WTC11 (cell line): ENCODE measurements around the gene ATP4A. TPM values are rescaled to one million over a fixed set of nuclear protein-coding genes. Genes with fewer than 3 reads are reported as not detected.

Experiments used
- ATAC-seq: fragments of 200-7000 bp; cut with Tn5 transposase; 2 replicates; pipeline ENCODE4 v1.10.0; 2021; ENCODE audit warnings: mild to moderate bottlenecking, moderate library complexity
- CTCF ChIA-PET: fragments of 300-600 bp; sonication (Branson Sonifier 250); formaldehyde crosslinking; loops from one replicate; lab custom pipeline; 2021; ENCODE audit warnings: antibody characterized with exemption; lab: Charles Lee
- POLR2A ChIA-PET: fragments of 350-600 bp; sonication (Branson Sonifier 250); formaldehyde crosslinking; loops from one replicate; lab custom pipeline; 2021; ENCODE audit warnings: antibody characterized with exemption; lab: Charles Lee
- DNase-seq: peaks from one replicate; pipeline ENCODE4 v3.0.0; 2021; ENCODE audit warnings: low spot score
- H3K27ac Mint-ChIP-seq: 2 replicates; pipeline ENCODE4 v1.8.0; 2021; ENCODE audit warnings: mixed read lengths
- H3K27me3 Mint-ChIP-seq: 2 replicates; pipeline ENCODE4 v1.8.0; 2021; ENCODE audit warnings: low read depth, mild to moderate bottlenecking, moderate library complexity, mixed read lengths
- H3K36me3 Mint-ChIP-seq: 2 replicates; pipeline ENCODE4 v1.8.0; 2021; ENCODE audit warnings: mixed read lengths
- H3K4me1 Mint-ChIP-seq: 2 replicates; pipeline ENCODE4 v1.8.0; 2022; ENCODE audit warnings: mixed read lengths
- H3K4me3 Mint-ChIP-seq: 2 replicates; pipeline ENCODE4 v1.8.0; 2021; ENCODE audit warnings: mild to moderate bottlenecking, moderate library complexity, mixed read lengths
- H3K9me3 Mint-ChIP-seq: 2 replicates; pipeline ENCODE4 v1.8.0; 2021; ENCODE audit warnings: mixed read lengths
- ATF6 ChIP-seq: sonication (generic); formaldehyde crosslinking; IDR thresholded peaks from 2 replicates; pipeline ENCODE4 v1.8.1; 2023; ENCODE audit warnings: mild to moderate bottlenecking, missing genetic modification reagents
- CREB1 ChIP-seq: sonication (generic); formaldehyde crosslinking; IDR thresholded peaks from 2 replicates; pipeline ENCODE4 v1.8.0; 2023; ENCODE audit warnings: mild to moderate bottlenecking, missing genetic modification reagents
- ETV6 ChIP-seq: sonication (generic); formaldehyde crosslinking; IDR thresholded peaks from 2 replicates; pipeline ENCODE4 v1.8.1; 2022; ENCODE audit warnings: mild to moderate bottlenecking, missing genetic modification reagents
- FOXP1 ChIP-seq: sonication (generic); formaldehyde crosslinking; IDR thresholded peaks from 2 replicates; pipeline ENCODE4 v1.8.0; 2022; ENCODE audit warnings: missing genetic modification reagents, mild to moderate bottlenecking, moderate library complexity, borderline replicate concordance
- IRF1 ChIP-seq: sonication (generic); formaldehyde crosslinking; IDR thresholded peaks from 2 replicates; pipeline ENCODE4 v1.8.0; 2023; ENCODE audit warnings: missing genetic modification reagents
- KAT7 ChIP-seq: sonication (generic); formaldehyde crosslinking; IDR thresholded peaks from 2 replicates; pipeline ENCODE4 v1.8.1; 2023; ENCODE audit warnings: missing genetic modification reagents, mild to moderate bottlenecking, borderline replicate concordance
- NFYB ChIP-seq: sonication (generic); formaldehyde crosslinking; conservative IDR thresholded peaks from 2 replicates; pipeline ENCODE4 v1.8.0; 2022; ENCODE audit warnings: low read depth, missing genetic modification reagents
- OVOL2 ChIP-seq: fragments of 250-450 bp; sonication (Bioruptor Pico); IDR thresholded peaks from 2 replicates; pipeline ENCODE4 v1.9.0; 2021; ENCODE audit warnings: mild to moderate bottlenecking, borderline replicate concordance
- PREB ChIP-seq: sonication (generic); formaldehyde crosslinking; IDR thresholded peaks from 2 replicates; pipeline ENCODE4 v1.8.1; 2022; ENCODE audit warnings: mild to moderate bottlenecking, missing genetic modification reagents, moderate library complexity, borderline replicate concordance
- SMAD4 ChIP-seq: sonication (generic); formaldehyde crosslinking; IDR thresholded peaks from 2 replicates; pipeline ENCODE4 v1.8.0; 2022; ENCODE audit warnings: mild to moderate bottlenecking, missing genetic modification reagents
- SP1 ChIP-seq: sonication (generic); formaldehyde crosslinking; conservative IDR thresholded peaks from 2 replicates; pipeline ENCODE4 v1.8.1; 2022; ENCODE audit warnings: missing genetic modification reagents
- TEAD4 ChIP-seq: sonication (generic); formaldehyde crosslinking; IDR thresholded peaks from 2 replicates; pipeline ENCODE4 v1.8.0; 2022; ENCODE audit warnings: mild to moderate bottlenecking, missing genetic modification reagents
- ZNF423 ChIP-seq: fragments of 250-450 bp; sonication (Bioruptor Pico); IDR thresholded peaks from 2 replicates; pipeline ENCODE4 v2.1.2; 2022; ENCODE audit warnings: mild to moderate bottlenecking, moderate library complexity
- total RNA-seq: library from RNA; stranded (reverse); gene quantifications from 3 replicates; pipeline ENCODE4 v1.2.3, GENCODE V29; 2021
- TF ChIP-seq, protein P1 (sequence below): sonication (generic); formaldehyde crosslinking; IDR thresholded peaks from 2 replicates; pipeline ENCODE4 v1.8.1; 2023; ENCODE audit warnings: mild to moderate bottlenecking, missing genetic modification reagents, moderate library complexity
- TF ChIP-seq, protein P2 (sequence below): fragments of 250-450 bp; sonication (Bioruptor Pico); IDR thresholded peaks from 2 replicates; pipeline ENCODE4 v1.9.0; 2021; ENCODE audit warnings: mild to moderate bottlenecking
- TF ChIP-seq, protein P3 (sequence below): sonication (generic); formaldehyde crosslinking; IDR thresholded peaks from 2 replicates; pipeline ENCODE4 v1.8.0; 2022; ENCODE audit warnings: mild to moderate bottlenecking, missing genetic modification reagents

ATP4A gene
- total RNA-seq, 1 experiment from 2014 or later, result 0.59 TPM

DNA sequence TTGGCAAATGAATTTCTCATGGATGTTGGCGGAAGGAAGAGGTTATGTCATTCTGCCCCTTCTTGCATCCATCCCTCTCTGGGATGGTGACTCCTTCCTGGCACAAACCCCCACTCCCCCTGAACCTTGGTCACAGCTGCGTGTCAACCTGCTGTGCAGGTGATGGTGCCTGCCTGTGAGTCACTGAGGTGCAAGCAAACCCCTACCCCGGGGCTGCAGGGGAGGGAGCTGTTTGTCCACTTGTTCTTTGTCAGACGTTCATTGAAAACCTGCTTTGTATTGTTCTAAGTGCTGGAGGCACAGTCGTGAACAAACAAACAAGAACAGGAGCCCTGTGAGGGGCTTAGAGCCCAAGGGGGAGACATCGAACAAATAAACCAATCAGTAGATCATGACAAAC lies 32.2 kb downstream of the ATP4A start:
- ATAC-seq, result no peak
- Mint-ChIP-seq H3K9me3 (0 out of 2 replicates have a peak, but pooled peaks cover 4% of the 10 kb centered on the region), H3K4me1 (peaks cover 17% of the 10 kb centered on the region), H3K27ac (no peak overlapping the region), H3K27me3 (peaks cover 36% of the 10 kb centered on the region), H3K36me3 (no peaks in the 10 kb centered on the region), H3K4me3 (no peak overlapping the region)
- CTCF ChIA-PET, result interaction anchor here (0.8 to 1.3 kb wide), 5 partner anchors 18 to 117 kb away, joined by 3 to 4 read pairs (median 3); partner anchors contain the start of gene COX6B1
- TF ChIP-seq ETV6 (CRISPR knock-in tag) (no peak), KAT7 (no peak), FOXP1 (no peak), SMAD4 (no peak)
- POLR2A ChIA-PET, result interaction anchor here (0.5 kb wide), 1 partner anchor 80 kb away, joined by 5 read pairs; no protein-coding TSS in a partner anchor
- DNase-seq, result no peak

DNA sequence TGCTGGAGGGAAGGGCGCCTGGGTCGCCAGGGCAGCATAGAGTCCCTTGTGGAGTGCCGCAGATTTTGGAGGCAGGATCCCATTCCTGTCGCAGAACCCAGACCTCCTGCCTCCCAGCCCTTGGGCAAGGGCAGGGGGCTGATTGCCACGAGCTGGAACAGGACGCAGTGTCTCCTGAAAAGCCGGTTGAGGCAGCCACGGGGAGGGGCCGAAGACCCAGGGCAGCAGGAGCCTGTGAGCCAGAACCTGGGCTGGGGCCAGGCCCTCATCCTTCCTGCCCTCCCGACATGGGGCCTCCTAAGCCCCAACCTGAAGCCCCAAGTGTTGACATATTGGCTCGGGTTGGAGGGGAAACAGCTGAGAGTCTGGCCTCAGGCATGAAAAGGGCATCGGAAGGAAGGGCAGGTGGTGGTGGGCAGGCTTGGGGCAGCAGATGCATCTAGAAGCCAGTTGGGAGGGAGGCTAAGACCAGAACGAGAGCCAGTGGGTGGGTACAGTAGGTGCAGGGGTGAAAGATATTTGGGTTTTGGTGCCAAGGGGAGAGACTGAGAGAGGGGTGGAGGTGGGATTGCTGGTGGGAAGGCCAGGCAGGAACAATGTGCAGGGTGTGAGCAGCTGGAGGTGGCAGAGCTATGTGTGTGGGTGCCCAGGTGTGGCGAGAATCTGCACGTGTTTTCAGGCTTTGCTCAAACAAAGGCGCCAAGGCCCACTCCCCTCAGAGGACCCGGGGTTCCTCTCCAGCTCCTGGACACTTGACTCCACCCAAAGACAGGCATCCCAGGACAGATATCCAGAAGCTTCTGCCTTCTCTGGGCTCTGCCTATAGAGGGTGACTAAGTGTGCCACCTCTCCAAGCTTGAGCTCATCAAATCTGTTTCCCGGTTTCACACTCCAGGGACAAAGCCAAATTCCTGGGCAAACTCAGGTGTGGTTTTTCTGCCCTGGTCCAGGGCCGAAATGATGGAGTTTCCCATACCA lies 33.9 kb downstream of the ATP4A start:
- Mint-ChIP-seq H3K27me3 (peaks cover 36% of the 10 kb centered on the region), H3K4me3 (no peak overlapping the region), H3K9me3 (0 out of 2 replicates have a peak, but pooled peaks cover 4% of the 10 kb centered on the region), H3K4me1 (peaks cover 18% of the 10 kb centered on the region), H3K36me3 (no peaks in the 10 kb centered on the region), H3K27ac (no peak overlapping the region)
- TF ChIP-seq, protein P1, sequence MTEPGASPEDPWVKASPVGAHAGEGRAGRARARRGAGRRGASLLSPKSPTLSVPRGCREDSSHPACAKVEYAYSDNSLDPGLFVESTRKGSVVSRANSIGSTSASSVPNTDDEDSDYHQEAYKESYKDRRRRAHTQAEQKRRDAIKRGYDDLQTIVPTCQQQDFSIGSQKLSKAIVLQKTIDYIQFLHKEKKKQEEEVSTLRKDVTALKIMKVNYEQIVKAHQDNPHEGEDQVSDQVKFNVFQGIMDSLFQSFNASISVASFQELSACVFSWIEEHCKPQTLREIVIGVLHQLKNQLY, result no peak
- TF ChIP-seq TEAD4 (CRISPR knock-in tag), result no peak
- no peak for TF ChIP-seq NFYB (CRISPR knock-in tag)
- TF ChIP-seq, protein P2, sequence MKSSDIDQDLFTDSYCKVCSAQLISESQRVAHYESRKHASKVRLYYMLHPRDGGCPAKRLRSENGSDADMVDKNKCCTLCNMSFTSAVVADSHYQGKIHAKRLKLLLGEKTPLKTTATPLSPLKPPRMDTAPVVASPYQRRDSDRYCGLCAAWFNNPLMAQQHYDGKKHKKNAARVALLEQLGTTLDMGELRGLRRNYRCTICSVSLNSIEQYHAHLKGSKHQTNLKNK (CRISPR knock-in tag), result no peak
- ChIA-PET POLR2A (interaction anchor here (0.5 kb wide), 1 partner anchor 16 kb away, joined by 5 read pairs; the partner anchor contains the start of gene DMKN), CTCF (interaction anchor here (0.5 to 1.1 kb wide), 3 partner anchors 16 to 334 kb away, joined by 3 read pairs; partner anchors contain the start of gene DMKN)
- DNase-seq (no peak), ATAC-seq (no peak)

DNA sequence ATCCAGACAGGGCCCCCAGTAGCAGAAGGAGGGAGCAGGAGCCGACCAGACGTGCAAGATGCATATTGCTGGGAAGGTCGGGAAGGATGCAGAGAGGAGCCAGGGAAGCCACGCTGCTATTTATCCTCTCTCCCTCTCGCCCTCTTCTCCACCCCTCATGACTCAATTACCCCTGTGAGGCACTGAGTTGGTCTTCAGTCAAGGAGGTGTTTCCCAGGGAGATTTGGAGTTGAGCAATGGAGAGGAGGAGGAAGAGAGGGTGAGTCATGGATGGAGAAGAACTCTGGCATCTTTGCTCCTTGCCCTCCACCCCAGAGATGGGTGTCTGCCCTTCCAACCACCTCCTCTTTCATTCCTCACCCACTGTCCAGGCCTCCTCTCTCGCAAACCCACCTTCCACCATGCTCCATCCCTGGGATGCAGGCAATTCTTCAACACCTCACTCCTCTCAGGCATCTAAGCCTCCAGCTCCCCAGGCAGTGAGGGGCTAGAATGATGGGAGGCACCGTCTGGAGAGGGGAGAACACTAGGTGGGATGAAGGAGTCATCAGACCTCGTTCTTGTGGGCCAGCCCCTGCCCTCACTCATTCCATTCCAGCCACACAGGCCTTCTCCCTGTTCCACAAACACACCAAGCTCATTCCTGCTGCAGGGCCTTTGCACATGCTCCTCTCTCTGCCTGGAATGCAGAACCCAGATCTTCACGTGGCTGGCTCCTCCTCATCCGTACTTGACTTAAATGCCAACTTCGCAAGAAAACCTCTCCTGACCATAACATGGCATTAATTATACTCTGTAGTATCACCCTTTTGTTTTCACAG lies 35.0 kb downstream of the ATP4A start, which contains the start of gene SBSN:
SBSN (minus strand) TSS at position 94 of the 821 bp plus-strand sequence; CDS start at position 64, 30 bp downstream.
- Mint-ChIP-seq H3K27me3 (peaks cover 36% of the 10 kb centered on the region), H3K4me1 (peaks cover 20% of the 10 kb centered on the region), H3K9me3 (0 out of 2 replicates have a peak, but pooled peaks cover 4% of the 10 kb centered on the region), H3K27ac (no peak within 1 kb of the TSS), H3K36me3 (no peaks in the 10 kb centered on the region), H3K4me3 (no peak within 1 kb of the TSS)
- ChIA-PET POLR2A (no interaction called here), CTCF (interaction anchor here (0.6 to 1.1 kb wide), 2 partner anchors 18 to 411 kb away, joined by 3 read pairs; no protein-coding TSS in a partner anchor)
- ATAC-seq, result no peak
- DNase-seq, result no peak
- TF ChIP-seq, protein P3, sequence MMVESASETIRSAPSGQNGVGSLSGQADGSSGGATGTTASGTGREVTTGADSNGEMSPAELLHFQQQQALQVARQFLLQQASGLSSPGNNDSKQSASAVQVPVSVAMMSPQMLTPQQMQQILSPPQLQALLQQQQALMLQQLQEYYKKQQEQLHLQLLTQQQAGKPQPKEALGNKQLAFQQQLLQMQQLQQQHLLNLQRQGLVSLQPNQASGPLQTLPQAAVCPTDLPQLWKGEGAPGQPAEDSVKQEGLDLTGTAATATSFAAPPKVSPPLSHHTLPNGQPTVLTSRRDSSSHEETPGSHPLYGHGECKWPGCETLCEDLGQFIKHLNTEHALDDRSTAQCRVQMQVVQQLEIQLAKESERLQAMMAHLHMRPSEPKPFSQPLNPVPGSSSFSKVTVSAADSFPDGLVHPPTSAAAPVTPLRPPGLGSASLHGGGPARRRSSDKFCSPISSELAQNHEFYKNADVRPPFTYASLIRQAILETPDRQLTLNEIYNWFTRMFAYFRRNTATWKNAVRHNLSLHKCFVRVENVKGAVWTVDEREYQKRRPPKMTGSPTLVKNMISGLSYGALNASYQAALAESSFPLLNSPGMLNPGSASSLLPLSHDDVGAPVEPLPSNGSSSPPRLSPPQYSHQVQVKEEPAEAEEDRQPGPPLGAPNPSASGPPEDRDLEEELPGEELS (CRISPR knock-in tag), result no peak
- TF ChIP-seq ZNF423 (CRISPR knock-in tag) (no peak), SMAD4 (no peak), OVOL2 (no peak), CREB1 (CRISPR knock-in tag) (no peak), ATF6 (CRISPR knock-in tag) (no peak), SP1 (CRISPR knock-in tag) (no peak), PREB (no peak), IRF1 (CRISPR knock-in tag) (no peak)
